VCaP (cell line): ENCODE data around the gene KCTD15.

Experiments used
- H3K27ac ChIP-seq: fragments of 450-650 bp; 2 replicates; pipeline ENCODE4 v1.5.1; 2017
- CTCF ChIP-seq: fragments of 450-650 bp; conservative IDR thresholded peaks from 2 replicates; pipeline ENCODE4 v1.5.1; 2017; ENCODE audit warnings: mild to moderate bottlenecking, moderate library complexity

KCTD15 gene

GRCh38 chr19:33800012-33800680, 3.5 kb downstream of the KCTD15 start:
- TF ChIP-seq CTCF = no peak
- no peak overlapping the region for H3K27ac ChIP-seq

GRCh38 chr19:33801411-33801810, 4.7 kb downstream of the KCTD15 start:
- H3K27ac ChIP-seq = no peak overlapping the region
- TF ChIP-seq CTCF = no peak

- H3K27ac ChIP-seq = no peak overlapping the region
- TF ChIP-seq CTCF = no peak
Measured at GRCh38 chr19:33802001-33802400, 5.3 kb downstream of the KCTD15 start.

DNA sequence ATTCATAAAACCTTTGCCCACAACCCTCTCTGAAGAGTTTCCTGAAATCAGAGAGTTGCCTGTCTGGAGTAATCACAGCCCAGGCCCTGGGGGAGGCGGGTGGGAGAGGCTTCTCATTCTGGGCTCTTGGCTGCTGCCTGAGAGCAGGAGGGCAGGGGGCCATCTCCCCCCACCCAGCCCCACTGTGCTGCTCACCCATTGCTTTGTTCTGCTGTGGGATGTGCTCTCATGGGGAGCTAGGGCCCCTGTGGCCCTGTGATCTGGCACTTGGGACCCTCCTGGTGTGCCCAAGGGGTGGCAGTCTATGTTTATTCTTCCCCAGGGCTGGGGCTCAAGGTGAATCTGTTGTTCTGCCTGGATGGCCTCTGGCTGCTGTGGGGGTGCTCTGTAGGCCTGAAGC, 6.1 kb downstream of the KCTD15 start:
- H3K27ac ChIP-seq = no peak overlapping the region
- TF ChIP-seq CTCF = no peak

DNA sequence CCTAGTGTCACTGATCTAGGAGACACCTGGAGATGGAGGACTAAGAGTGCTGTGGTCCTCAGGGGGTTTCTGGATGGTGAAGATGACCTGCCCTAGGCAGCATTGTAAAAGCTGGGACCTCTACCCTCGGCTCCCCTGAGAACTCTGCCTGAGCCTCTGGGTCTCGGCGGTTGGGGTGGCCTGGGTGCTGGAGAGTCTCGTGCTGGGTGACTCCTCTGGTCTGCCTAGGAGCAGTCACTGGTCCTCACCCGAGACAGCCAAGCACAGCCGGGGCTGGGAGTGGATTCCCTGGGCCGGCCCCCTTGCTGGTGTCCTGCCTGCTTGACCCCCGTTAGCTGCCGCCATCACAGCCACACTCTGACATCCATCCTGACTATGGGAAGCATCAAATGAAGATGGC, 6.7 kb downstream of the KCTD15 start:
- H3K27ac ChIP-seq = no peak overlapping the region
- TF ChIP-seq CTCF = no peak

GRCh38 chr19:33804021-33804799, 7.5 kb downstream of the KCTD15 start:
- TF ChIP-seq CTCF = no peak
- H3K27ac ChIP-seq = no peak overlapping the region

DNA sequence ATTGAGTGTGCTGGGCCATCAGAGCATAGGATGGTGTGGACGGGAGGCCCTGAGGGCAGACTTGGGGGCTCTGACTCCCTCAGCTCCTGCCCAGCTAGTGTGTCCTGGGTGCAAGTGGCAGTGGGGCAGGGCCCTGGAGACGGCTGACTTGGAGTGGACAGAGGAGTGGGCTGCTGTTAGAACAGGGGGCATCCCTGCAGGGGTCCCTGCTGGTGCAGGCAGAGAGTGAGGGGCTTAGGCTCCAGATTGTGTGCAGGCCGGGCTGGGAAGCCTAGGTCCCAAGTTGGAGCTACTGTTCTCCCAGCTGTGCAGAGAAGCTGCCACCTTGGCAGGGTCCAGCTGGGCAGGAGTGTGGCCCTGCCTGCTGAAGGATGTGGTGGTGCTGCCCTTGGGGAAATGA, 8.6 kb downstream of the KCTD15 start:
- no peak overlapping the region for H3K27ac ChIP-seq
- no peak for TF ChIP-seq CTCF
